ENCODE results near the gene YBX3.

- TF ChIP-seq POLR2A (IDR thresholded peaks at IDR 0.05) (no peak), EP300 (IDR thresholded peaks at IDR 0.05) (no peak), POLR2AphosphoS5 (IDR thresholded peaks at IDR 0.05) (no peak)
- TF ChIP-seq, protein P1, sequence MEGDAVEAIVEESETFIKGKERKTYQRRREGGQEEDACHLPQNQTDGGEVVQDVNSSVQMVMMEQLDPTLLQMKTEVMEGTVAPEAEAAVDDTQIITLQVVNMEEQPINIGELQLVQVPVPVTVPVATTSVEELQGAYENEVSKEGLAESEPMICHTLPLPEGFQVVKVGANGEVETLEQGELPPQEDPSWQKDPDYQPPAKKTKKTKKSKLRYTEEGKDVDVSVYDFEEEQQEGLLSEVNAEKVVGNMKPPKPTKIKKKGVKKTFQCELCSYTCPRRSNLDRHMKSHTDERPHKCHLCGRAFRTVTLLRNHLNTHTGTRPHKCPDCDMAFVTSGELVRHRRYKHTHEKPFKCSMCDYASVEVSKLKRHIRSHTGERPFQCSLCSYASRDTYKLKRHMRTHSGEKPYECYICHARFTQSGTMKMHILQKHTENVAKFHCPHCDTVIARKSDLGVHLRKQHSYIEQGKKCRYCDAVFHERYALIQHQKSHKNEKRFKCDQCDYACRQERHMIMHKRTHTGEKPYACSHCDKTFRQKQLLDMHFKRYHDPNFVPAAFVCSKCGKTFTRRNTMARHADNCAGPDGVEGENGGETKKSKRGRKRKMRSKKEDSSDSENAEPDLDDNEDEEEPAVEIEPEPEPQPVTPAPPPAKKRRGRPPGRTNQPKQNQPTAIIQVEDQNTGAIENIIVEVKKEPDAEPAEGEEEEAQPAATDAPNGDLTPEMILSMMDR (IDR thresholded peaks at IDR 0.05): no peak
Observed at GRCh38 chr12:10759657-10760056, 36.5 kb upstream of the YBX3 start.

Measured in gastroesophageal sphincter (tissue), 3 donors.